ENCODE results near the gene ZNF837. TPM values are rescaled to one million over a fixed set of nuclear protein-coding genes. Genes with fewer than 3 reads are reported as not detected.

ZNF837 gene
- total and polyA plus RNA-seq, 2 of the 13 experiments (the other 11 are each of a cell fraction or from before 2014, with no cell fraction given): 0.29 to 1.3 TPM

- H3K79me2 ChIP-seq (ENCODE audit: insufficient read depth, low read length): no peaks in the 10 kb centered on the region
- no peak overlapping the region for H3K9ac ChIP-seq (ENCODE audit: insufficient read depth, low read depth, low read length)
- no peak overlapping the region for H3K4me2 ChIP-seq (ENCODE audit: low read depth, low read length)
- H4K20me1 ChIP-seq (ENCODE audit: insufficient read depth, low read length): no peaks in the 10 kb centered on the region
- H2AFZ ChIP-seq (ENCODE audit: low read length): no peak overlapping the region
- no peak for ATAC-seq
- FAIRE-seq: no peak
- no peak for TF ChIP-seq SP4 (CRISPR knock-in tag; IDR thresholded peaks at IDR 0.05)
- no peak for TF ChIP-seq TFDP1 (CRISPR knock-in tag; IDR thresholded peaks at IDR 0.05; ENCODE audit: borderline replicate concordance)
- no peak for TF ChIP-seq POLR2AphosphoS5 (IDR thresholded peaks at IDR 0.05; ENCODE audit: low read depth, low read length)
- TF ChIP-seq ZZZ3 (CRISPR knock-in tag; IDR thresholded peaks at IDR 0.05; ENCODE audit: borderline replicate concordance): no peak
- TF ChIP-seq RBFOX2 (IDR thresholded peaks at IDR 0.05; ENCODE audit: low read depth, low read length): no peak
- TF ChIP-seq HNRNPK (IDR thresholded peaks at IDR 0.05; ENCODE audit: low read depth, low read length, poor library complexity, severe bottlenecking): no peak
- no peak for TF ChIP-seq ZNF788 (CRISPR knock-in tag; IDR thresholded peaks at IDR 0.05; ENCODE audit: borderline replicate concordance)
- no peak for TF ChIP-seq HMGXB3 (CRISPR knock-in tag; IDR thresholded peaks at IDR 0.05; ENCODE audit: borderline replicate concordance)
- TF ChIP-seq USF2 (IDR thresholded peaks at IDR 0.05; ENCODE audit: low read depth, low read length): no peak
- no peak for TF ChIP-seq USF2 (CRISPR knock-in tag; IDR thresholded peaks at IDR 0.05; ENCODE audit: borderline replicate concordance)
- no peak for TF ChIP-seq ATM (IDR thresholded peaks at IDR 0.05; ENCODE audit: borderline replicate concordance)
- no peak for TF ChIP-seq RARG (CRISPR knock-in tag; IDR thresholded peaks at IDR 0.05; ENCODE audit: low read depth)
- TF ChIP-seq HMG20B (CRISPR knock-in tag; conservative IDR thresholded peaks at IDR 0.05): no peak
- no peak for TF ChIP-seq TEAD2 (CRISPR knock-in tag; IDR thresholded peaks at IDR 0.05)
- DNase-seq (ENCODE audit: low spot score): no peak
- BruUV-seq (replicated peaks): no TSS peak
- H3K36me3 ChIP-seq (replicated peaks in 1 of 2; ENCODE audit: control insufficient read depth in 1 of 2, insufficient read depth in 2 of 2, low read length in 2 of 2): peaks cover 14 to 38% of the 10 kb centered on the region in 2 experiments; a peak in 4 of 5 replicates
- intact Hi-C loops (cut with micrococcal nuclease; ENCODE audit: unreplicated experiment) (no loop called here), in situ Hi-C loops (cut with HindIII; ENCODE audit: extremely low pct_ligation_motif_present, low pct_unique_long_range_greater_than_20kb) (no loop called here)
- POLR2A ChIA-PET: no interaction called here
- 98% methylated on average over 9 of the region's 11 CpGs for WGBS (ENCODE audit: low lambda C conversion rate)
- H3K9me3 ChIP-seq (ENCODE audit: low read length): no peaks in the 10 kb centered on the region
- no peaks in the 10 kb centered on the region for H3K27me3 ChIP-seq (ENCODE audit: control insufficient read depth in 1 of 2, insufficient read depth in 2 of 2, low read length in 2 of 2)
- CTCF ChIA-PET (ENCODE audit: low intra/inter-chr PET ratio, low total read pairs): no interaction called here
- no peaks in the 10 kb centered on the region for H3K4me1 ChIP-seq (ENCODE audit: insufficient read depth, low read length)
- no peak overlapping the region for H3K4me3 ChIP-seq (replicated peaks in 1 of 3; ENCODE audit: insufficient read depth in 1 of 3, low read depth in 2 of 3, low read length in 3 of 3)
- no peak overlapping the region for H3K27ac ChIP-seq (ENCODE audit: extremely low read length, insufficient read depth, low read length)
Measured at GRCh38 chr19:58338336-58338735, 42.5 kb downstream of the ZNF837 start.
